GM18499 (cell line): ENCODE measurements around the gene KRTAP22-2.

Source experiments
- ATAC-seq: cut with Tn5 transposase; IDR thresholded peaks from one replicate; pipeline ENCODE4 v1.9.1; 2021; ENCODE audit warnings: moderate number of reproducible peaks; ENCODE audit not compliant: insufficient read depth, unreplicated experiment

The KRTAP22-2 gene

GRCh38 chr21:30590297-30590696 is at the start of gene KRTAP22-2:
TSS of gene KRTAP22-2 (minus strand) at chr21:30590397.
- no peak for ATAC-seq

- no peak for ATAC-seq
Measured at GRCh38 chr21:30638686-30639085, 48.5 kb upstream of the KRTAP22-2 start.

GRCh38 chr21:30634906-30635305 is 44.7 kb upstream of the KRTAP22-2 start, which contains the start of gene KRTAP20-2:
TSS of gene KRTAP20-2 (plus strand) at chr21:30635206. CDS start at chr21:30635264, 58 bp downstream.
- ATAC-seq = no peak

GRCh38 chr21:30629200-30629599 is 39.0 kb upstream of the KRTAP22-2 start:
- no peak for ATAC-seq

GRCh38 chr21:30628109-30628508 is 37.9 kb upstream of the KRTAP22-2 start:
- no peak for ATAC-seq

- ATAC-seq = no peak
Measured at GRCh38 chr21:30625449-30626165, 35.4 kb upstream of the KRTAP22-2 start.

GRCh38 chr21:30623362-30623761 is 33.2 kb upstream of the KRTAP22-2 start:
- ATAC-seq = no peak

GRCh38 chr21:30620522-30620921 is 30.3 kb upstream of the KRTAP22-2 start, which contains the start of gene KRTAP20-4:
TSS of gene KRTAP20-4 (plus strand) at chr21:30620627.
- ATAC-seq = no peak

- ATAC-seq = no peak
Measured at GRCh38 chr21:30620080-30620479, 29.9 kb upstream of the KRTAP22-2 start.

GRCh38 chr21:30616125-30616524 is 25.9 kb upstream of the KRTAP22-2 start, which contains the start of gene KRTAP20-1:
TSS of gene KRTAP20-1 (plus strand) at chr21:30616425. CDS start at chr21:30616455, 30 bp downstream.
- ATAC-seq = no peak

GRCh38 chr21:30615199-30615598 is 25.0 kb upstream of the KRTAP22-2 start:
- ATAC-seq = no peak

GRCh38 chr21:30613836-30614235 is 23.6 kb upstream of the KRTAP22-2 start, which contains the start of gene KRTAP6-1:
TSS of gene KRTAP6-1 (minus strand) at chr21:30613930. CDS start at chr21:30613904, 26 bp downstream.
- no peak for ATAC-seq

- ATAC-seq = no peak
Measured at GRCh38 chr21:30612132-30612531, 21.9 kb upstream of the KRTAP22-2 start.

- no peak for ATAC-seq
Measured at GRCh38 chr21:30605968-30606367, 15.8 kb upstream of the KRTAP22-2 start.

- no peak for ATAC-seq
Measured at GRCh38 chr21:30600787-30601186, 10.6 kb upstream of the KRTAP22-2 start, which contains the start of gene KRTAP22-1. TSS of gene KRTAP22-1 (plus strand) at chr21:30601087.

GRCh38 chr21:30598802-30599201 is 8.6 kb upstream of the KRTAP22-2 start, which contains the start of gene KRTAP6-2:
TSS of gene KRTAP6-2 (minus strand) at chr21:30598902. CDS start at chr21:30598874, 28 bp downstream.
- no peak for ATAC-seq

GRCh38 chr21:30592140-30592539 is 1.9 kb upstream of the KRTAP22-2 start, which contains the start of gene KRTAP6-3:
TSS of gene KRTAP6-3 (plus strand) at chr21:30592440. CDS start at chr21:30592446, 6 bp downstream.
- no peak for ATAC-seq

GRCh38 chr21:30582870-30583269 is 7.3 kb downstream of the KRTAP22-2 start:
- no peak for ATAC-seq

- no peak for ATAC-seq
Measured at GRCh38 chr21:30580132-30580531, 10.1 kb downstream of the KRTAP22-2 start.

- no peak for ATAC-seq
Measured at GRCh38 chr21:30579346-30579745, 10.9 kb downstream of the KRTAP22-2 start.

- no peak for ATAC-seq
Measured at GRCh38 chr21:30577766-30578165, 12.4 kb downstream of the KRTAP22-2 start.

- ATAC-seq = no peak
Measured at GRCh38 chr21:30567617-30568016, 22.6 kb downstream of the KRTAP22-2 start.
